Activated CD4-positive, alpha-beta T cell treated with anti-CD3 and anti-CD28 coated beads for 36 hours (primary cell): ENCODE measurements around the gene F8. TPM values are rescaled to one million over a fixed set of nuclear protein-coding genes. Genes with fewer than 3 reads are reported as not detected.
"Not testable (repeated sequence)": the region's sequence is repeated elsewhere in the genome, so short reads cannot be mapped to it uniquely, and the experiment has no call there.

Source experiments
- ATAC-seq: fragments of 200-7000 bp; cut with Tn5 transposase; one replicate; pipeline ENCODE4 v1.10.0; 2021; ENCODE audit warnings: mild to moderate bottlenecking, moderate library complexity
- CTCF ChIA-PET: fragments of 350-600 bp; sonication (Branson Sonifier 250); formaldehyde crosslinking; loops from one replicate; lab custom pipeline; 2021; ENCODE audit warnings: antibody characterized with exemption; lab: Charles Lee
- POLR2A ChIA-PET: fragments of 350-600 bp; sonication (Branson Sonifier 250); formaldehyde crosslinking; loops from one replicate; lab custom pipeline; 2021; ENCODE audit warnings: antibody characterized with exemption, inconsistent platforms; lab: Charles Lee
- DNase-seq: peaks from one replicate; pipeline ENCODE4 v3.0.0-alpha.2; 2020
- H3K27ac Mint-ChIP-seq: one replicate; pipeline ENCODE4 v1.8.0; 2021; ENCODE audit warnings: mixed read lengths
- H3K27me3 Mint-ChIP-seq: one replicate; pipeline ENCODE4 v1.8.0; 2021; ENCODE audit warnings: mixed read lengths
- H3K36me3 Mint-ChIP-seq: one replicate; pipeline ENCODE4 v1.8.0; 2021; ENCODE audit warnings: low read depth, mixed read lengths
- H3K4me1 Mint-ChIP-seq: one replicate; pipeline ENCODE4 v1.8.0; 2021; ENCODE audit warnings: mixed read lengths
- H3K4me3 Mint-ChIP-seq: one replicate; pipeline ENCODE4 v1.8.0; 2021; ENCODE audit warnings: mild to moderate bottlenecking, moderate library complexity, mixed read lengths
- H3K9me3 Mint-ChIP-seq: one replicate; pipeline ENCODE4 v1.8.0; 2021; ENCODE audit warnings: low read depth, mixed read lengths
- intact Hi-C, 2 experiments: fragments of 100-400 bp; cut with DNase I in 1 of 2; cut with micrococcal nuclease in 1 of 2; formaldehyde crosslinking; loops; one replicate each; pipeline versions ENCODE4 v1.14.2 to v1.15.1; 2022 to 2024; cut with DNase I, micrococcal nuclease
- total RNA-seq, 2 experiments: library from RNA; stranded (reverse); gene quantifications; one replicate each; pipeline ENCODE4 v1.2.3, GENCODE V29; 2021

F8 gene
- total RNA-seq, 2 experiments from 2014 or later: 5.4 to 6.3 TPM

DNA sequence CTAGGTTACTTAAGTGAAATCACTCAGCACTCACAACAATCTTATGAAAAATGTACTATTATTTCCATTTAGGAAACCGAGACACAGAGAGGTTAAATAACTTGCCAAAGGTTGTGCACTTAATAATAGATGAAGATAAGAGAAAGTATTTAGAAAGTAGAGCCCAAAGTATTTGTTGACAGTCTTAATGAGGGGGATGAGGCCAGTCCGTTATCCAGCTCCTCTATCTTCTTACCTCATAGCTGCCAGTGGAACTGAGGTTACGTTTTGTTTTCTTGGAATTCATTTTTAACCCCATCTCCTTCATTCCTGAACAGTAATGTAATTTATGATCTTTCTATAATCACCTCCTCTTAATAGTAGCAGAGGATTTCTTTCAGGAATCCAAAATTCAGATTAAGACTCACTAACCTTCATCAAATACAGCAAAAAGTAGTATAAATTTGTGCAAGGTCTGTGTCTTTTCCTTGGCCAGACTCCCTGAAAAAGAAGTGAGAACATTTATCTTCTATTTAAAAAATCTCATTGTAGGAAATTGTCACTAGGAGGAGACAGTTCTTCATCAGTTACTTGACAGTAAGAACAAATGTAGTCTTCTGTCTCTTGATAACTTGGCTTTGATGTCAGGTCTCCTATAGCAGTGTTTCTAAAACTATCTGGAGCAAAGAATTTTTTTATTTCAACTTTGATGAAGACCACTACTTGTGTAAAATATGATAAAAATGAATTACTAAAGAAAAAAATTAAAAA, 35.5 kb downstream of the F8 start:
- H3K4me3 Mint-ChIP-seq: no peak overlapping the region
- H3K27ac Mint-ChIP-seq: no peak overlapping the region
- ATAC-seq (no peak), DNase-seq (no peak)
- intact Hi-C loops: loop anchor here in 1 of 2 experiments (1.0 to 10.0 kb wide), 2 partner anchors 70 to 838 kb away; no protein-coding TSS in a partner anchor
- CTCF ChIA-PET: no interaction called here
- no peaks in the 10 kb centered on the region for H3K36me3 Mint-ChIP-seq
- POLR2A ChIA-PET: no interaction called here
- peaks cover 3% of the 10 kb centered on the region for H3K27me3 Mint-ChIP-seq
- peaks cover 19% of the 10 kb centered on the region for H3K4me1 Mint-ChIP-seq
- no peaks in the 10 kb centered on the region for H3K9me3 Mint-ChIP-seq

DNA sequence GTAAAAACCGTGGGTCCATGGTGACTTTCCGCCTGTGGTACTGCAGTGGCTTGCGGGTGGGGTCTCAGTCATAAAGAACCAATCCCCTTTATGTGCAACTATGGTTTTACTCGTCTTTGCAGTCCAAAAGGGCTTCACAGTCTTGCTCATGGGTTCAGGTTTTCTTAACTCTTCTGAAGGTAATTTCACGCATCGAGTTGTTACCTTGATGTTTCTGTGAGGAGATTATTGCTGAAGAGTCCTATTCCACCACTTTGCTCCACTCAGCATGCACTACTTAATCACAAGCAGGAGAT, 41.5 kb downstream of the F8 start:
- no peaks in the 10 kb centered on the region for H3K9me3 Mint-ChIP-seq
- H3K27ac Mint-ChIP-seq: no peak overlapping the region
- ATAC-seq (no peak), DNase-seq (no peak)
- H3K36me3 Mint-ChIP-seq: no peaks in the 10 kb centered on the region
- CTCF ChIA-PET: interaction anchor here (0.7 to 1.7 kb wide), 3 partner anchors 63 to 276 kb away, joined by 4 to 9 read pairs (median 7); no protein-coding TSS in a partner anchor
- H3K27me3 Mint-ChIP-seq: no peaks in the 10 kb centered on the region
- H3K4me1 Mint-ChIP-seq: peaks cover 4% of the 10 kb centered on the region
- intact Hi-C loops: loop anchor here (1.0 to 10.0 kb wide), 8 partner anchors 46 to 844 kb away; partner anchors contain the start of genes BRCC3 (in 2 of the 2), CMC4 (in 2 of the 2), MTCP1 (in 2 of the 2) and FUNDC2 (in 1 of the 2)
- H3K4me3 Mint-ChIP-seq: no peak overlapping the region
- POLR2A ChIA-PET: no interaction called here

DNA sequence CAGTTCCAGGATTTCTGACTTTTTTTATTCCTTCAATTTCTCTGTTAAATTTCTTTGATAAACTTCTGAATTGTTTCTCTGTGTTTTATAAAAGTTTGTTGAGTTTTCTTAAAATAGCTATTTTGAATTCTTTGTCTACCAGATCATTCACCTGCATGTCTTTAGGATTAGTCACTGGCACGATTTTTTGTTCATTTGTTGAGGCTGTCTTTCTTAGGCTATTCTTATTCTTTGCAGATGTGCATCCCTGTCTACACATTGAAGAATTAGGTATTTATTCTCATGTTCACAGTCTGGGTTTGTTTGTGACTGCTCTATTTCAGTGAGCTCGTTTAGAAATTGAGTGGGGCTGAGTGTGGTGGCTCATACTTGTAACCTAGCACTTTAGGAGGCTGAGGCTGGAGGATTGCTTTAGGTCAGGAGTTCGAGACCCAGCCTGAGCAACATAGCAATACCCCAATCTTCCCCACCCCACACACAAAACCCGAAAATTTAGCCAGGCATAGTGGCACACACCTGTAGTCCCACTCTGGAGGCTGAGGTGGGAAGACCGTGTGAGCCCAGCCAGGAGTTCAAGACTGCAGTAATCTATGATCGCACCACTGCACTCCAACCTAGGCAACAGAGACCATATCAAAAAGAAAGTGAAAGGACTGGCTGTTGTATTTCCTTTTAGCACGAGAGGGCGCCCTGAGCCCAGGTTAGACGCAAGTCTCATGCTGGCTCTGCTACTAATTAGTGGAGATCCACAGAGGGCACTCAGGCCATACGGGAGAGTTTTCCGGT, 42.0 kb downstream of the F8 start:
- ATAC-seq: peak; percentile 100
- intact Hi-C loops: loop anchor here (1.0 to 10.0 kb wide), 8 partner anchors 47 to 844 kb away; partner anchors contain the start of genes BRCC3 (in 2 of the 2), CMC4 (in 2 of the 2), MTCP1 (in 2 of the 2) and FUNDC2 (in 1 of the 2)
- H3K4me3 Mint-ChIP-seq: peak overlapping the region; percentile 67
- peak overlapping the region; percentile 77 for H3K27ac Mint-ChIP-seq
- CTCF ChIA-PET: interaction anchor here (0.7 to 1.6 kb wide), 7 partner anchors 8 to 631 kb away, joined by 3 to 9 read pairs (median 4); no protein-coding TSS in a partner anchor
- no peaks in the 10 kb centered on the region for H3K36me3 Mint-ChIP-seq
- no peaks in the 10 kb centered on the region for H3K9me3 Mint-ChIP-seq
- no peaks in the 10 kb centered on the region for H3K27me3 Mint-ChIP-seq
- H3K4me1 Mint-ChIP-seq: peaks cover 4% of the 10 kb centered on the region
- POLR2A ChIA-PET: no interaction called here
- DNase-seq: peak; percentile 85

DNA sequence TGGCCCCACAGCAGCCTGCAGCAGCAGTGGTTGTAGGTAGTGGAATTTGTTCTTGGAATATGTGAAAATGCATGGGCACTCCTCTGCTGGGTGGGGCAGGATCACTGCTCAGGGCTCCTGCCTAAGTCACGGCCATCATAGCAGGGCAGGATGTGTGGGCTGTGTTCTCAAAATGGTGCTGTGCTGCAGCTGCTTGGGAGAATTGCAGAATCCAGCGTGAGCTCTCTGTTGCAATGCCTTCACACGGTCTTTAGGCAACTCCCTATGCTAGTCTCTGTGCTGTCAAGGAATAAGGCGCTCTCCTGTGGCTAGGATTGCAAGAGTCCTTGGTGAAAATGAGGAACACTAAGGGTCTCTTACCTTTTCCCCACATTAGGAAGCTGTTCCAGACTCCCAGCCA, 42.9 kb downstream of the F8 start:
- ATAC-seq: no peak
- Mint-ChIP-seq H3K27ac (no peak overlapping the region), H3K36me3 (no peaks in the 10 kb centered on the region), H3K27me3 (no peaks in the 10 kb centered on the region), H3K4me3 (no peak overlapping the region), H3K4me1 (peaks cover 4% of the 10 kb centered on the region), H3K9me3 (no peaks in the 10 kb centered on the region)
- ChIA-PET CTCF (interaction anchor here (0.9 to 1.6 kb wide), 5 partner anchors 9 to 106 kb away, joined by 3 to 9 read pairs (median 4); no protein-coding TSS in a partner anchor), POLR2A (no interaction called here)
- no peak for DNase-seq
- intact Hi-C loops: loop anchor here (1.0 to 10.0 kb wide), 7 partner anchors 48 to 845 kb away; partner anchors contain the start of genes BRCC3 (in 2 of the 2), CMC4 (in 2 of the 2), MTCP1 (in 2 of the 2) and FUNDC2 (in 1 of the 2)

DNA sequence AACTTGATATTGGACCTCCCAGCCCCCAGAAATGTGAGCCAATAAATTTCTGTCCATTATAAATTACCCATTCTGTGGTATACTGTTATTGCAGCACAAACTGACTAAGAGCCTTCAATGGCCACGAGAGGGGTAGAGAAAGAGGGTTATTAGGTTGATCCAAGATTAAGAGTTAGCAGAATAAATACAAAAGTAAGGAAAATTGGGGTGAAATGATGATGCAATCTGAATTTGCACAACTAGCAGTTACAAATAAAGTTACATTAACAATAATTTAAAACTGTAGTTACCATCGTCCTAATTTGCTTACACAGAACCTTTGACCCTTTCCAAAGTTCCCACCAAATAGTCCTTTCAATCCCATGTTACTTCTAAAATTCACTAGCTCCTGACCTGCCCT, 54.2 kb downstream of the F8 start:
- Mint-ChIP-seq H3K36me3 (no peaks in the 10 kb centered on the region), H3K4me1 (peaks cover 2% of the 10 kb centered on the region), H3K27me3 (peaks cover 3% of the 10 kb centered on the region), H3K9me3 (no peaks in the 10 kb centered on the region), H3K4me3 (no peak overlapping the region), H3K27ac (no peak overlapping the region)
- intact Hi-C loops: no loop called here
- ChIA-PET CTCF (interaction anchor here (1.5 kb wide), 1 partner anchor 50 kb away, joined by 4 read pairs; no protein-coding TSS in a partner anchor), POLR2A (no interaction called here)
- ATAC-seq (no peak), DNase-seq (no peak)

DNA sequence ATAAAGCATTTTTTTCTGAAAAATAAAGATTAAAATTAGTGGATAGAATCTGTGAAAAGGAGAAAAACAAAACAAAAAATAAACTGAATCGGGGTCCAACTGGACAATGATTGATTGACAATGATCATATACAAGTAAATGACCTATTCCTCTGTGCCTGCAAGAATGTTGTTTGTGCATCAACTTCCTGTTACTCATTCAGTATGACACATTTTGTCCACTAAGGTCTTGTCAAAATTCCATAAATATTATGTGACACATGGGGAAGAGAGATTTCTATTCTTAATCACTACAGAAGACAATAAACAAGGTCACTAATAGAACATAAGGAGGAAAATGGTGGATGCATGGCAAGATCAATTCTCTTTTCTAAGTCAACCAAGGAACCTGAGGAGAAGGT, 54.9 kb downstream of the F8 start:
- ATAC-seq (no peak), DNase-seq (no peak)
- no peak overlapping the region for H3K4me3 Mint-ChIP-seq
- H3K4me1 Mint-ChIP-seq: peaks cover 2% of the 10 kb centered on the region
- peaks cover 3% of the 10 kb centered on the region for H3K27me3 Mint-ChIP-seq
- no peaks in the 10 kb centered on the region for H3K9me3 Mint-ChIP-seq
- ChIA-PET CTCF (no interaction called here), POLR2A (no interaction called here)
- no peak overlapping the region for H3K27ac Mint-ChIP-seq
- H3K36me3 Mint-ChIP-seq: no peaks in the 10 kb centered on the region
- intact Hi-C loops: no loop called here

DNA sequence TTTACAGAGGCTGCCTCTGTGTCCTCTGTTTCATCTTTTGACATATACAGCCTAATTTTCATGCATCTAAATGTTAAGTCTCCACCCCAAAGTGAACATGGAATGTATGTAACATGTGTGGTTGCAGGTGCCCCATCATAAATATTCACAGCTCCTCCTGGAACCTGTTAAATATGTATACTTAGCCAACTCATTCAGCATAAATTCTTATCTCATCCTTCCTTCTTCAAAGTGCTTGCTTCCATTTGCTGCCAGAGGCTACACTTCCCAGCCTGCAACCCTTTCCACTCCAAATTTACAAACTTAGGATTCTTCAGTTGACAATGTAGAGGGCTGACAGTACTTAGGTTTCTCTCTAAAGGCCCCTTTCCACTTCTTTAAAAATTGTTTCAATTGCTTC, 60.6 kb downstream of the F8 start:
- Mint-ChIP-seq H3K4me3 (no peak overlapping the region), H3K27ac (no peak overlapping the region), H3K4me1 (no peaks in the 10 kb centered on the region), H3K27me3 (peaks cover 8% of the 10 kb centered on the region), H3K36me3 (no peaks in the 10 kb centered on the region), H3K9me3 (no peaks in the 10 kb centered on the region)
- DNase-seq (no peak), ATAC-seq (no peak)
- intact Hi-C loops: no loop called here
- ChIA-PET POLR2A (no interaction called here), CTCF (no interaction called here)

DNA sequence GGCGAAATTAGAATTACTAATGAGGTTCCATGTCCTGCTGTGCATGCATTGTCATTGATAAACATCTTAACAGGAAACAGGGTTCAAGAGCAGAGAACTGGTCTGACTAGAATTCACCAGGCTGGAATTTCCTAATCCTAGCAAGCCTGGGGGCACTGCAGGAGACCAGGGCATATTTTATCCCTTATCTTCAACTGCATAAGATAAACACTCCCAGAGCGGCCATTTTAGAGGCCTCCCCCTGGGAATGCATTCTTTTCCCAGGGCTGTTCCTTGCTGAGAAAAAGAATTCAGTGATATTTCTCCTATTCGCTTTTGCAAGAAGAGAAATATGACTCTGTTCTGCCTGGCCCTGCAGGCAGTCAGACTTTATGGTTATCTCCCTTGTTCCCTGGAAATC, 66.7 kb downstream of the F8 start:
- H3K36me3 Mint-ChIP-seq, DNase-seq, H3K27ac Mint-ChIP-seq, H3K9me3 Mint-ChIP-seq, POLR2A ChIA-PET, intact Hi-C loops, ATAC-seq, H3K4me3 Mint-ChIP-seq, H3K4me1 Mint-ChIP-seq, CTCF ChIA-PET, H3K27me3 Mint-ChIP-seq: not testable (repeated sequence)

DNA sequence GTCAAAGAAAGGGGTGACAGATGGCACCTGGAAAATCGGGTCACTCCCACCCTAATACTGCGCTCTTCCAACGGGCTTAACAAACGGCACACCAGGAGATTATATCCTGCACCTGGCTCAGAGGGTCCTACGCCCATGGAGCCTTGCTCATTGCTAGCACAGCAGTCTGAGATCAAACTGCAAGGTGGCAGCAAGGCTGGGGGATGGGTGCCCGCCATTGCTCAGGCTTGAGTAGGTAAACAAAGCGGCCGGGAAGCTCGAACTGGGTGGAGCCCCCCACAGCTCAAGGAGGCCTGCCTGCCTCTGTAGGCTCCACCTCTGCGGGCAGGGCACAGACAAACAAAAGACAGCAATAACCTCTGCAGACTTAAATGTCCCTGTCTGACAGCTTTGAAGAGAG, 83.3 kb downstream of the F8 start:
- H3K4me1 Mint-ChIP-seq, POLR2A ChIA-PET, H3K36me3 Mint-ChIP-seq: not testable (repeated sequence)

DNA sequence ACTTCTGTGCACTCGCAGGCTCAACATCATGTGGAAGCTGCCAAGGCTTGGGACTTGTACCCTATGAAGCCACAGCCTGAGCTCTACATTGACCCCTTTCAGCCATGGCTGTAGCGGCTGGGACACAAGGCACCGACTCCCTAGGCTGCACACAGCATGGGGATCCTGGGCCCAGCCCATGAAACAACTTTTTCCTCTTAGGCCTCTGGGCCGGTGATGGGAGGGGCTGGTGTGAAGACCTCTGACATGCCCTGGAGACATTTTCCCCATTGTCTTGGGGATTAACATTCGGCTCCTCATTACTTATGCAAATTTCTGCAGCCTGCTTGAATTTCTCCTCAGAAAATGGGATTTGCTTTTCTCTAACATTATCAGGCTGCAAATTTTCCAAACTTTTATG, 97.8 kb downstream of the F8 start:
- POLR2A ChIA-PET, H3K36me3 Mint-ChIP-seq, H3K4me3 Mint-ChIP-seq, ATAC-seq, H3K4me1 Mint-ChIP-seq, H3K9me3 Mint-ChIP-seq, H3K27ac Mint-ChIP-seq, intact Hi-C loops, DNase-seq: not testable (repeated sequence)
- H3K27me3 Mint-ChIP-seq: peaks cover 20% of the 10 kb centered on the region
- CTCF ChIA-PET: interaction anchor here (0.5 kb wide), 1 partner anchor 30 kb away, joined by 4 read pairs; no protein-coding TSS in a partner anchor

More for the DNA sequence above, 83.3 kb downstream of the F8 start:
- ATAC-seq, H3K27ac Mint-ChIP-seq, CTCF ChIA-PET, H3K4me3 Mint-ChIP-seq, H3K9me3 Mint-ChIP-seq, DNase-seq, H3K27me3 Mint-ChIP-seq, intact Hi-C loops: not testable (repeated sequence)

DNA sequence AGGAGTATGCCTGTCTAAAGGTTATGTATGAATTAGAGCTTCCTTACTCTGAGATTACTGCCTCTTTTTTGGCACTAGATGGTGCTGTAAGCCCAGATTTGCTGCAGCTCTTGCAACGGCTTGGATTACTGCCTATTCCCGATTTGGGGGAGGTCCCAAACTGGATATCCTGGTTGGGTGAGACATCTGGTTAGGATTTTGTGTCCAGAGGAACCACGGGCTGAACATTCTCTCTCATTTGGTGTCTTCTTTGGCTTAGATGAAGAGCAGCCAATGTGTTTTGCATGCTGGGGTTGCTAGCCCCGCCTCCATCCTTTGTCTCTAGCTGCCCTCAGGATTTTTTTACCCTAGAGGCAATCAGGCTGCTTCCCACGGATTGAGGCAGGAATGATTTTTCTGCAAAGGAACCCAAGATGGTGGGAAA, 104.5 kb downstream of the F8 start:
- Mint-ChIP-seq H3K36me3 (no peaks in the 10 kb centered on the region), H3K27me3 (peaks cover 3% of the 10 kb centered on the region), H3K4me3 (peak overlapping the region; percentile 44), H3K27ac (no peak overlapping the region), H3K4me1 (no peaks in the 10 kb centered on the region), H3K9me3 (no peaks in the 10 kb centered on the region)
- ChIA-PET CTCF (interaction anchor here (0.7 to 2.1 kb wide), 34 partner anchors 9 to 300 kb away, joined by 3 to 16 read pairs (median 4); no protein-coding TSS in a partner anchor), POLR2A (no interaction called here)
- intact Hi-C loops: loop anchor here (1.0 to 10.0 kb wide), 7 partner anchors 64 to 904 kb away; no protein-coding TSS in a partner anchor
- peak; percentile 57 for ATAC-seq
- peak; percentile 46 for DNase-seq
